ENCODE data around the gene SLC37A4.

GRCh38 chr11:118998822-118999221 is 31.9 kb downstream of the SLC37A4 start:
- TF ChIP-seq CTCF (IDR thresholded peaks at IDR 0.05): no peak
- TF ChIP-seq POLR2A (IDR thresholded peaks at IDR 0.05): no peak
